NCI-H1436 treated with DMSO at 0.1 percent for 48 hours (cell line): ENCODE results near the gene CDKN2AIPNL.
"Not testable (repeated sequence)": the region's sequence is repeated elsewhere in the genome, so short reads cannot be mapped to it uniquely, and the experiment has no call there.

Experiments
- DNase-seq: peaks from one replicate; lab custom pipeline; 2025; lab: John Stamatoyannopoulos, UW

Gene CDKN2AIPNL

DNA sequence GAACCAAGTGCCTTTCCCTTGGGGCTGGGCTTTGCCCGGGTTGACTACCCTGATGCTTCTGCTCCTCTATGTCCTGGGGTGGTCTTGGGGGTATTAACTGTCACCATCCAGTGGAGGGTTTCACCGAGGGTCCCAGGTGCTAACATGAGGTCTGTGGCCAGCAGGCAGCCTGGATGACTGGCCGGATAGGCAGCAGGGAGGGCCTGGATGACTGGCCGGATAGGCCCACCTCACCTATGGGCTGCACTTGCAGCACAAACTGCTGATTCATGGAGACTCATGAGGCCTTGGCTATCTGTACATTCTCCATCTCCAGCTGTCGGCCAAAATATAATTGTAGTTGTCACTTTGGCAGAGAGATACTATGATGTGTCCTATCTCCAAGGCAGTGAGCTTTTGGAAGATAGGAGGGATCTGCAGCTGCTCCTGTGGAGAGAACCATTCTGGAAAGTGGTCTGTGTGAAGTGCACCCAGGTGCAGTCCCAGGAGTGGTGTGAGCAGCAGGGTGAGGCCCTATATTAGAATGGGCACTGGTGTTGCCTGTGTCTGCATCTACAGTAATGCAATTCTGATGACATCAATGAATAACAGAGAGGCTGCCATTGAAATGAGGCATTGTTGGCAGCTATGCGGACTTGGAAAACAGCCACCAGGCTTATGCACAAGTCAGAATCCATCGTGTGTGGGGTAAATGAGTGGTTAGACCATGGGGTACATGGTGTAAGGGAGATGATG lies 26.3 kb upstream of the CDKN2AIPNL start:
- DNase-seq, result no peak

DNA sequence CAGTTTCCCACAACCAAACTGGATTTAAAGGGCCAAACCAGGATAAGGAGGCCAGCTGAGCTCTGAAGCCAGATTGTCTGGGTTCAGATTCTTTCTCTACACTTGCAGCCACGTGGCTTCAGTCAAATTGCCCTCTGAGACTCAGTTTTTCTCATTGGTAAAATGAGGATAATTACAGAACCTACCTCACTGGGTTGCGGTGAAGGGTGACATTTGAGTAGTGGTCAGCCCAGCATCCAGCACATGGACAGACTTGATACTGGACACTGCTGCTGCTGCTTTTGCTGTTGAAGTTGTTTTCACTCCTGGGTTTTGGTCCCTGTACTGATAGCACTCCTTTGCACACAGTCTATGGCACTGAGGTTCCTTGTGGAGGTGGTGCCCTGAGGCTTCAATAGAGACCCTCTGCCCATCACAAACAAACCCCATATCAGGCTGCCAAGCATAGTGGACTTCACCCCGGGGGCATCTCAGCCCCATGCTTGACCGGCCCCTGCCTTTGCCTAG lies 25.7 kb upstream of the CDKN2AIPNL start:
- no peak for DNase-seq

DNA sequence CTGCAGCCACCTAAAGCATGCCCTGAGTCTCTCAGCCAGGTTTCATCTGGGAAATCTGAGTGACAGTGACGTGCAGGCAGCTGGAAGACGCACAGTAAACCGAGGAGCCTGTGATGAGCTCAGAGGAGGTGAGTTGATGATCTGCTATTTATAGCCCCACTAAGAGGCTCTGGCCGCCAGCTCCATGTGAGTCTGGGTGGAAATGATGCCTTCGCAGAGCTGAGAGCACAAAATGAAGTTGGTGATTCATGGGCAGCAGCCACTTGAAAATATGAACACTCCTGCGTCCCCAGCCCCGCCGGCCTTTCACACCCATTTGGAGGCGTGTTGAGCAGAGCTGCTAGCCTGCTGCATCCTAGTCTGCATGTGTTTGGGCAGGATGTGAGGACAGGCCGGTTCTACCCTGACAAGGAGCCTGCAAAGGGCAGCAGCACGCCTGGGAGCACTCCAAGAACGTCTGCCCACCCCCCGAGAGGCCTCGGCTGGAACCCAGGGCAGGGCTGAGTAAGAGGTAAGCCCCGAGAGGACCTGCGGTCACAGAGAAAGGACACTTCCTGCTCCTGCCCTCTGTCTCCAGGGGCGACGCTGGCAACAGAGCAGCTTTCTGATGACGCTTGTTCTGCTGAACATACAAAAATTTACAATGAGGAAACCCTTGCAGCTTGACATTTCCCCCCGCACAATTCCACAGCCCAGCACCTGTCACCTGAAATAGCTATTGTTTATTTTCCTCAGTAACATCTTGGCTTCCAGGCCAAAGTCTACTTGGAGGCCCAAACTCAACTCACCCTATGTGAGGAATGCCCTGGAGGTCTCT lies 25.1 kb upstream of the CDKN2AIPNL start:
- DNase-seq, result peak; percentile 43

DNA sequence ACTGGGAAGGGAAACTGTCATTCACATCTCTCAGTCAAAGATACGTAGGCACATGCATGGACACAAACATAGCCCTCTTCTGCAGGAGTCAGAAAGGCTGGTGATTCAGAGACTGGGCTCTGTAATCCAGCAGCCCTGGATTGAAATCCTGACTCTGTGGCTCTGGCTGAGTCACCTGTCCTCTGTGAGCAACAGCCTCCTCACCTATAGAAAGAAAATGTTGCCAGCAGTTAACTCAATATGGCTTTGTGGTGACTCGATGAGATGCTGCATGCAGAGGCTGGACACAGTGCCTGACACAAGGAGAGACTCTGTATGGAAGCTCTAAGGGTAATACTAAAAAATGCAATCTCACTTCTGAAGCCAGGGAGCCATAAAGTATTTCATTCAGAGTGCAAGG lies 23.9 kb upstream of the CDKN2AIPNL start:
- DNase-seq, result no peak

DNA sequence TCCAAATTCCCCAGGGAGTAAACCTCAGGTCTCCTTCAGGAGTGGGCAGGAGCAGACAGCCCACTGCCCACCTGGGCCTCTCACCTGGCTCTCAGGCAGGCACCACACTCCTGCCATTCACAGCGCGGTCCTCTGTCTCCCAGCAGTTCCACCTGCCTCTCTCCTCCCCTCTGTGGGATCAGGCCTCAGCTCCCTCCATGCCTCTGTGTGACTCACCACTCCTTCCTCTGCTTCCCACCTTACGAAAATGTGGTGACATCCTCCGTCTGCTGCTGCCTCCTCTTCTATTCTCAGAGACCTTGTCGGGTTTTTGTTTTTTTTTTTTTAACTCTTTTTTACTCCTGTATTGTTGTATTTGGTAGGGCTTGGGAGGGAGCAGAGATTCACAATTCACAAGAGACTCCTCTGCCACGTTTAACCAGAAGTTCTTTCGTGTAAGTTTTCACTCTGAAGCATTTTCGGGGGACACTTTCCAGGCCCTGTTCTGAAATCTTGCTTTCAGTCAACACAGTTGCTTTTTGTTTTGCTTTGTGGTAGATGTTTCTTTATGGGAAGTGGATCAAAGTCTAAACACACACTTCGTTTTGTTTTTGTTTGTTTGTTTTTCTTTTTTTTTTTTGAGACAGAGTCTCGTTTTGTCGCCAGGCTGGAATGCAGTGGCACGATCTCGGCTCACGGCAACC lies 21.1 kb upstream of the CDKN2AIPNL start:
- DNase-seq, result no peak

DNA sequence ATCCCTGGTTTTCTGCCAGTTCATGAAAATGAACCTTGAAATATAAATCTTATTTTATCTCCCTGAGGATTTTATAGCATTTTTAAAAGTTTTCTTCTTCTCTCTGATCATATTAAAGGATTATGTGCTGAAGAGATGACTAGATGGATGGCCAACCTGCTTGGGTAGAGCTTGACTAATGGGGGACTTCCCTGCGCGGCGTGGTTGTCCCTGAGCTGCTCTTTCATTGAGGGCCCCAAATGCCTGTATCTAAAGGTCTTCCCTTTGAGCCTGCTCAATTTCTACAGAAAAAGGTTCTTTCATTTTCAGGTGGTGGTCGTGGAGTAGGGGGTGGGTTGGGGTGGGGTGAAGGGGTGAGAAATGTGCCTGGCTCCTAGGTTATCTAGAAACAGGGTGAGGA lies 20.5 kb upstream of the CDKN2AIPNL start:
- no peak for DNase-seq

DNA sequence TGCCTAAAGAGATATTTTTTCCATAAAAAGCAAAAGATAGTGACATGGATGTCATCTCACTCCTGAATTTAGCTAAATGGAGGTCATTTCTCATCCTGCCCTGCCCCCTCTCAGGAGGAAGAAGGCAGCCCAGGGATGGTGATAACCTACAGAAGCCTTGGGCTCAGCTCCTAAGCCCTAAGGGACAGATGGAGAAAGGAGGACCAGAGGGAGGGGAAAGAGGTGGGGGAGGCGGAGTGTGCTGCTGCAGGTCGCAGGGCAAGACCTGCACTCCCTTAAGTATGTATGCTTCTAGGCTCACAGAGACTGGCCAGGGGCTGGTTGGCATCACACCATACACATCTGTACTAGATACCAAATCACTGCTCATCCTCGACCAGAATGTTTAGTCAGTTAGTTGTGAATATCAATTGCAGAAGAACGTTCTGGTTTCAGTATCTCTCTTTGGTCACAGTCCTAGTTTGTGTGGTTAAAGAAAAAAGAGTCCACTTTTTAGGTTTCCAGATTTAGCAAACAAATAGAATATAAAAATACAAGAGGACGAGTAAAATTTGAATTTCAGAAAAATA lies 18.4 kb upstream of the CDKN2AIPNL start:
- no peak for DNase-seq

DNA sequence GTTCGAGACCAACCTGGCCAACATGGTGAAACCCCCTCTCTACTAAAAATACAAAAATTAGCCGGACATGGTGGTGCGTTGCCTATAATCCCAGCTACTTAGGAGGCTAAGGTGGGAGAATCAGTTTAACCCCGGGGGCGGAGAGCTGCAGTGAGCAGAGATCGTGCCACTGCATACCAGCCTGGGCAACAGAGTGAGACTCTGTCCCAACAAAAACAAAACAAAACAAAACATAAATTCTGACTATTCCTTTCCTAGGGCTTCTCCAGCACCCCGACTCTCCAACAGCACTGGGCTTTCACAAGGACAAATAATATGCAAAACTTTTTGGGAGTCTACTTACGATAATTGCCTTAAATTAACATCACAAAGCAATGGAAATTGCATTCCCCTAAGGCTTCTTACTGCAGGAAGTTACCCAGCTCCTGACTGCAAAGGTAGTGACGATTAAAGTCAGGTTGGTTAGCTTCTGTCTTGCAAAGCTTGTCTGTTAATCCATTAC lies 15.9 kb upstream of the CDKN2AIPNL start:
- DNase-seq, result peak; percentile 35

DNA sequence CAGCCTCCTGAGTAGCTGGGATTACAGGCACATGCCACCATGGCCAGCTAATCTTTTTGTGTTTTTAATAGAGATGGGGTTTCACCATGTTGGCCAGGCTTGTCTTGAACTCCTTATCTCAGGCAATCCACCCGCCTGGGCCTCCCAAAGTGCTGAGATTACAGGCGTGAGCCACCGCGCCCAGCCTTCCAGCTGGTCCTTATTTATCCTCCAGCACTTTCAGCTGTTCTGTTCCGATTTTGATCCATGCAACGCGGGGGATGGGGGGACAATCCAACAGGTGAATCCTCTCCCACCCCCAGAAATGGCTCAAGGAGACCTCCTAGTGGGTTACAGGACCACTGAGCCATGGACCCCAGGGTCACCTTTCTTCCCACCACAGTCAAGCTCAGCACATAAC lies 14.7 kb upstream of the CDKN2AIPNL start:
- no peak for DNase-seq

DNA sequence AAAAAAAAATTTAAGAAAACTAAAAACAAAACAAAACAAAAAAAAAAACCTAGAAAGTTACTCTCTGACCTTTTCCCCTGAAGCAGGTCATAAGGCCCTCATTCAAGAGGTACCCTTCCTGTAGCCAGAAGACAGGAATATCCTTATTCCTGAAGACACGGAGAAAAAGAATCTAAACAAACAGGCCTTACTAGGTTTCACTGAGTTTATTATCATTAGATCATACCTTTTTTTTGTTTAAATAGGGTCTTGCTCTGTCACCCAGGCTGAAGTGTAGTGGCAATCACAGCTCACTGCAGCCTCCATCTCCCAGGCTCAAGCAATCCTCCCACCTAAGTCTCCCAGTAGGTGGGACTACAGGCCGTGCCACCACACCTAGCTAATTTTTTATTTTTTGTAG lies 11.7 kb upstream of the CDKN2AIPNL start:
- no peak for DNase-seq

DNA sequence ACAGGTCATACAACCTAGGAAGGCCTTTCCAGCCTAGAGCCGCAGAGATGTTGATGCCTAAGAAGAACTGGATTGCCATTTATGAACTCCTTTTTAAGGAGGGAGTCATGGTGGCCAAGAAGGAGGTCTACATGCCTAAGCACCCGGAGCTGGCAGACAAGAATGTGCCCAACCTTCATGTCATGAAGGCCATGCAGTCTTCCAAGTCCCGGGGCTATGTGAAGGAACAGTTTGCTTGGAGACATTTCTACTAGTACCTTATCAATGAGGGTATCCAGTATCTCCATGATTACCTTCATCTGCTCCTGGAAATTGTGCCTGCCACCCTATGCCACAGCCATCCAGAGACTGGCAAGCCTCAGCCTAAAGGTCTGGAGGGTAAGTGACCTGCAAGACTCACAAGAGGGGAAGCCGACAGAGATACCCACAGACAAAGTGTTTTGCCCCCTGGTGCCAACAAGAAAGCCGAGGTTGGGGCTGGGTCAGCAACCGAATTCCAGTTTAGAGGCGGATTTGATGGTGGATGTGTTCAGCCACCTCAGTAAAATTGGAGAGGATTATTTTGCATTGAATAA lies 11.2 kb upstream of the CDKN2AIPNL start:
- DNase-seq, result no peak

DNA sequence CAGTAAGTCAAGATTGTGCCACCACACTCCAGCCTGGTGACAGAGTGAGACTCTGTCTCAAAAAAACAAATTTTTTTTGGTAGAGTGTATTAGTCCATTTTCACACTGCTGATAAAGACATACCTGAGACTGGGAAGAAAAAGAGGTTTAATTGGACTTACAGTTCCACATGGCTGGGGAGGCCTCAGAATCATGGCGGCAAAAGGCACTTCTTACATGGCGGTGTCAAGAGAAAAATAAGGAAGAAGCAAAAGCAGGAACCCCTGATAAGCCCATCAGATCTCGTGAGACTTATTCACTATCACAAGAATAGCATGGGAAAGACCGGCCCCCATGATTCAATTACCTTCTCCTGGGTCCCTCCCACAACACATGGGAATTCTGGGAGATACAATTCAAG lies 9.4 kb upstream of the CDKN2AIPNL start:
- DNase-seq, result not testable (repeated sequence)

DNA sequence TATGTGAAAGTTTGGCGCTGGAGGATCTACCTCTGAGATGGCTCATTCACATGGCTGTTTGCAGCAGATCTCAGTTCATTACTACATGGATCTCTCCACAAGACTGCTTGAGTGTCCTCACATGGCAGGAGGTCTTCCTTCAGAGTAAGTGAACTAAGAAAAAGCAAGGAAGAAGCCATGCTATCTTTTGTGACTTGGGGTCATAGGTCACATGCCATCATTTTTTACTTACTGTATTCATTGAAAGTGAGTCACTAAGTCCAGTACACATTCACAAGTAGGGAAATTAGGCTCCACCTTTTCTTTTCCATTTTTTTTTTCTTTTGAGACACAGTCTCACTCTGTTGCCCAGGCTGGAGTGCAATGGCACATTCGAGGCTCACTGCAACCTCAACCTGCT lies 8.7 kb upstream of the CDKN2AIPNL start:
- DNase-seq, result no peak

DNA sequence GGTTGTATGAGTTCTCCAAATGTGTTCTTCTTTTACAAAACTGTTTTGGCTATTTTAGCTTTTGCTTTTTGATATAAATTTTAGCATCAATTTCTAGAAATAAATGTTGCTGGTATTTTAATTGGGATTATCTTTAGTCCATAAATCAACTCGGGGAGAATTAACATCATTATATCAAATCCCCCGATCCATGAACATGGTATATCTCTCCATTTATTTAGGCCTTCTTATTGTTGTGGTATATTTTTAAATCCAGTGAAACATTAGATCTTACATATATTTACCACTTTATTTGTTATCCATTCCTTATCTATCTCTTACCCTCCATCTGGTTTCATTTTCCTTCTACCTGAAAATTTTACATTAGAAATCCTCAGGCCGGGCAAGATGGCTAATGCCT lies 7.3 kb upstream of the CDKN2AIPNL start:
- no peak for DNase-seq

DNA sequence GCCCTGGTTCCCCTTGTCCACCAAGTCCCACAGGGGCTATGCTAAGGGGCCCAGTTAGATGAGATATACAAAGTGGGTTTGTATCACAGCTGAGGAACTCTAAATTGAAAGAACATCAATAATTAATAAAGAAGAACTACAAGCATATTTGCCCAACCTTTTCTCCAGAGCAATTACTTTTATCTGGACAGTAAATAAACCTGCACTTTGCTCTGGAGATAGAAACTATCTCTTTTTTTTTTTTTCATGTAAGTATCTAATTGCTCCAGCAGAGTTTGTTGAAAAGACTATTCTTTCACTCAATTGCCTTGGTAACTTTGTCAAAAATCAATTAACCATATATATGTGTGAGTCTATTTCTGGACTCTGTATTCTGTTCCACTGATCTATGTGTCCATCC lies 6.0 kb upstream of the CDKN2AIPNL start:
- no peak for DNase-seq

DNA sequence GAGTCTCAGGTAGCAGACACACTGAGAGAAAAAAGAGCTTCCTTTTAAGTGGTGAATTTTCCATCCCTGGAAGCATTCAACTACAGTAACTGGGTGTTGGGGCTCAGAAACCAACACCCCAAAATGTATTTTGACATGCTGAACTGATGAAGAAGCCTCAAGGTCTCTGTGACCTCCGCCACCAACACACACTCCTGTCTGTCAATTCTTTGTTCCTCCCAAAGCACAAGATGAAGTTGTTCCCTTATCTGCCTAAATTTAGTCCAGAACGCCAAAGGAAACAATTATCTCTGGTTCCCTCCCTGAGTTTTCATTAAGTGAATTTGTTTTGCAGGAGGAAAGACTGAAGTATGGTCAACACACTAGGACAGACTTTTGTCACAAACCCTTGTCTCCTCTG lies 1.4 kb upstream of the CDKN2AIPNL start:
- DNase-seq, result no peak

DNA sequence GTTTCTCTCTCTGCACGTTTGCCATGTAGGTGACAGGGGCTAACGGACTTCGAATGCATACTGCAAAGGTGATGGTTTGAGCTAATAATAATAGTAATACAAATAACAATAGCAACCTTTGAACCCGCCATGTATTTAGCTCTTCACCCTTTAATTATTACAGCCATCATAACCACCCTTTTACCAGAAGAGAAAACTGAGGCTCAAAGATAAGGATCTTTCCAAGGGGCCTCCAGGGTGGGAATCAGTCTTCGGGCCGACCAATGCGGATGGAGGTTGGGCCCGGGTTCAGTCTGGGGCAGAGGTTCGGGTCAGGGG lies 494 bp downstream of the CDKN2AIPNL start:
- DNase-seq, result no peak

DNA sequence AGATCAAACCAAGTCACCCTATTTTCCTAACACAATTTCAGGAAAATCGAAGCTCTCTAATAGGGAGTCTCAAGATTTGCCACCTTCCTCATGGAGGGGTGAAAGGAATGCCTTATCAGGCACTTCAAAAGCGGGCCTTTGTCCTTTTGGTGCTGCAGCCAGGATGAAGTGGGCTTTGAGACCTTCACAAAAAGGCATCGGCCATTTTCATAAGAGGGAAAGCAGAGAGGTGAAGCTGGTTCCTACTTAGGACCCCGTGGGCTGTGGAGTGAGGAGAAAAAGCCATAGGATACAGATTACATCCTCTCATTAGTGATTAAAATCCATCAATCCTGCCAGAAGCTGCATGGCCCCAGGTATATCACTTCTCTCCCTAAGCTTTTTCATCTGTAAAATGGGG lies 859 bp downstream of the CDKN2AIPNL start:
- DNase-seq, result no peak

DNA sequence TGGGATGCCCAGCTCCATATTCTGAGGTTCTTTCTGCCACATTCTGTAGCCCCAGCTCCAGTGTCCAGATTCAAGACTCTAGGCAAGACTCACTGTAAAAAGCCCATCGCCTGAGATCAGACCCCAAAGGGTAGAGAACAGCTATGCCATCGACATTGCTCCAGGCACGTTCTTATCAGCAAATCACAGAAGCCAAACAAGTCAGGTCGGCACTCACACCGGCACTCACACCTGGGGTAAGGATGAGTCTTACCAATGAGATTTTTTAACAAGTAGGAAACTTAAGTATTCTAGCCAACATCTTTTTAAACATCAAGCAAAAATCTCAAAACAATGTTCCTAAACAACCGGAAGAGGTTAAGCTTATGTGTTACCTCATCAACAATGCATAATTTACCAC lies 2.4 kb downstream of the CDKN2AIPNL start:
- no peak for DNase-seq

DNA sequence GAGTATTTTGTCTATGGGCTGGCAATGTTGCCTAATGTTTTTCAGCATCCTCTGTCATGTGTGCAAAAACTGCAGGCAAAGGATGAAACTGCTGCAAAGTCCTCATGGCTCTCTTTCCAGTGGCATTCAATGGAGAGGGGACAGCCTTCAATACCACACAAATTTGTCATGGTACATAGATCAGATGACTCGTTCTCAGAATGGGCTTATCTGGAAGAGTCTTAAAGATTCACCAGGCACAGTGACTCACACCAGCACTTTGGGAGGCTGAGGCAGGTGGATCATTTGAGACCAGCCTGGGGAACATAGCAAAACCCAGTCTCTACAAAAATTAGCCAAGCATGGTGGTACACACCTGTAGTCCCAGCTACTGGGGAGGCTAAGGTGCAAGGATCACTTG lies 5.3 kb downstream of the CDKN2AIPNL start:
- DNase-seq, result no peak

DNA sequence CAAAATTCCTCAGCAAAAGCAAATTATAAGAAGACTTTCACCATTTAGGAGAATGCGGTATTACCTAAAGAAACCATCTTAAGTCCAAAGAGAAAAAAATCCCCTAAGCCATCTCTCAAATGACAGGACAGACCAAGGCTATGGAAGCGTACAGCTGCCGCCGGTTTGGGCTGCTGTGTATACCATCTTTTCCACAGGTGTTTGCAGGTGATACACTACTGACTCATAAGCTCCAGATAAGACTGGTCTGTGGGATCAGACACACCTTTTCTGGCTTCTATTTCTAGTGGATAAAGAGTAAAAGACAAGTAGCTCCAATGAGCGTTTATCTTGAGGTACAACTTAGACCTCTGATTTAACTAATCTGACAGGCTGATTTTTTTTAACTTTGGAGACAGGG lies 7.7 kb downstream of the CDKN2AIPNL start:
- no peak for DNase-seq

DNA sequence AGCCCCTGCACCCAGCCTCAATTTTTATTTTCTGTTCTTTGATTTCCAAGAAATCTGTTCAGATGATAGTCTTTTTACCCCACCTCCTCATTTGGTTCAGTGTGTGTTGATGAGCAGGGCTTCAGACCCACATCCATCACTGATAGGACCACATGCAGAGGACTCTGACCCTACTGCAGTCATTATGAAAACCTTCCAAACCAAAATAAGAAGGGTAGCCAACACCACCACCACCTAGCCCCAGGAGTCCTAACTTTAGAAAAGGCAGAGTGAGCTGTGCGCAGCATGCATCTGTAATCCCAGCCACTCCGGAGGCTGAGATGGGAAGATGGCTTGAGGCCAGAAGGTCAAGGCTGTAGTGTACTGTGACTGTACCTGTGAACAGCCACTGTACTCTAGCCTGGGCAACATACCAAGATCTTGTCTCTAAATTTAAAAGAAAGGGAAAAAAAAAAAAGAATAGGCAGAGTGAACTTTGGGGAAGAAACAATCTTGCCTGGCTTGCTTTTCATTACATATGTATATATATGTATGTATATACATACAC lies 13.0 kb downstream of the CDKN2AIPNL start:
- no peak for DNase-seq
